Measurements from ENCODE around the gene GUSB.
A peak's percentile ranks its signal among the peaks of the same experiment; 100 is the strongest.
"Not testable (repeated sequence)": the region's sequence is repeated elsewhere in the genome, so short reads cannot be mapped to it uniquely, and the experiment has no call there.

GUSB gene

GRCh38 chr7:66013938-66014337 lies 31.9 kb upstream of the GUSB start:
- TF ChIP-seq EZH2phosphoT487 (IDR thresholded peaks at IDR 0.05; ENCODE audit: borderline replicate concordance, low read length) = no peak
- peak; percentile 36 for TF ChIP-seq CTCF (IDR thresholded peaks at IDR 0.05; ENCODE audit: low read depth, low read length, poor library complexity, severe bottlenecking)
- no peaks in the 10 kb centered on the region for H3K79me2 ChIP-seq (ENCODE audit: control insufficient read depth, low read length)

GRCh38 chr7:66007232-66007631 lies 25.2 kb upstream of the GUSB start:
- no peaks in the 10 kb centered on the region for H3F3A ChIP-seq (ENCODE audit: control insufficient read depth, insufficient read depth)
- H3K4me2 ChIP-seq (ENCODE audit: low read length) = no peak overlapping the region
- no peaks in the 10 kb centered on the region for H3K27me3 ChIP-seq (ENCODE audit: control insufficient read depth, low read length)
- no peaks in the 10 kb centered on the region for H3K79me2 ChIP-seq (ENCODE audit: control insufficient read depth, low read length)
- peaks cover 7% of the 10 kb centered on the region for H3K4me1 ChIP-seq (ENCODE audit: control insufficient read depth, low read length)
- H4K20me1 ChIP-seq (ENCODE audit: control insufficient read depth, insufficient read depth, low read depth, low read length) = no peaks in the 10 kb centered on the region
- no peak overlapping the region for H3K27ac ChIP-seq (ENCODE audit: low read depth, low read length)
- no peaks in the 10 kb centered on the region for H3K36me3 ChIP-seq (ENCODE audit: control insufficient read depth, low read length)
- no peaks in the 10 kb centered on the region for H3K9me3 ChIP-seq (ENCODE audit: control insufficient read depth, insufficient read depth, low read length)
- no peaks in the 10 kb centered on the region for H3K9me2 ChIP-seq (replicated peaks; ENCODE audit: control insufficient read depth, low read length)
- no peak overlapping the region for H3K4me3 ChIP-seq (ENCODE audit: low read length)
- TF ChIP-seq EZH2phosphoT487 (IDR thresholded peaks at IDR 0.05; ENCODE audit: borderline replicate concordance, low read length) (no peak), CTCF (IDR thresholded peaks at IDR 0.05; ENCODE audit: low read depth, low read length, poor library complexity, severe bottlenecking) (no peak)

More at GRCh38 chr7:66013938-66014337, 31.9 kb upstream of the GUSB start:
- H3K9me2 ChIP-seq (replicated peaks; ENCODE audit: control insufficient read depth, low read length) = no peaks in the 10 kb centered on the region
- H4K20me1 ChIP-seq (ENCODE audit: control insufficient read depth, insufficient read depth, low read depth, low read length) = no peaks in the 10 kb centered on the region
- H3K27ac ChIP-seq (ENCODE audit: low read depth, low read length) = no peak overlapping the region
- H3K36me3 ChIP-seq (ENCODE audit: control insufficient read depth, low read length) = no peaks in the 10 kb centered on the region
- H3F3A ChIP-seq (ENCODE audit: control insufficient read depth, insufficient read depth) = no peaks in the 10 kb centered on the region
- H3K27me3 ChIP-seq (ENCODE audit: control insufficient read depth, low read length) = peaks cover 5% of the 10 kb centered on the region; the same call in 1 of the 2 replicates
- no peaks in the 10 kb centered on the region for H3K4me1 ChIP-seq (ENCODE audit: control insufficient read depth, low read length)
- H3K9me3 ChIP-seq (ENCODE audit: control insufficient read depth, insufficient read depth, low read length) = no peaks in the 10 kb centered on the region
- no peak overlapping the region for H3K4me2 ChIP-seq (ENCODE audit: low read length)
- no peak overlapping the region for H3K4me3 ChIP-seq (ENCODE audit: low read length)

GRCh38 chr7:66005115-66005671 lies 23.2 kb upstream of the GUSB start:
- not testable (repeated sequence) for H3K27ac ChIP-seq (ENCODE audit: low read depth, low read length); H3K79me2 ChIP-seq (ENCODE audit: control insufficient read depth, low read length); H3K4me3 ChIP-seq (ENCODE audit: low read length); H3K4me1 ChIP-seq (ENCODE audit: control insufficient read depth, low read length); H3K9me2 ChIP-seq (replicated peaks; ENCODE audit: control insufficient read depth, low read length); H4K20me1 ChIP-seq (ENCODE audit: control insufficient read depth, insufficient read depth, low read depth, low read length); H3K4me2 ChIP-seq (ENCODE audit: low read length); H3K9me3 ChIP-seq (ENCODE audit: control insufficient read depth, insufficient read depth, low read length); H3F3A ChIP-seq (ENCODE audit: control insufficient read depth, insufficient read depth); H3K27me3 ChIP-seq (ENCODE audit: control insufficient read depth, low read length); H3K36me3 ChIP-seq (ENCODE audit: control insufficient read depth, low read length)

GRCh38 chr7:66000823-66001417 lies 18.9 kb upstream of the GUSB start:
- not testable (repeated sequence) for H3K9me3 ChIP-seq (ENCODE audit: control insufficient read depth, insufficient read depth, low read length); H3K79me2 ChIP-seq (ENCODE audit: control insufficient read depth, low read length); H3K36me3 ChIP-seq (ENCODE audit: control insufficient read depth, low read length); H4K20me1 ChIP-seq (ENCODE audit: control insufficient read depth, insufficient read depth, low read depth, low read length); H3K4me2 ChIP-seq (ENCODE audit: low read length); H3K4me3 ChIP-seq (ENCODE audit: low read length); H3K9me2 ChIP-seq (replicated peaks; ENCODE audit: control insufficient read depth, low read length); H3K27me3 ChIP-seq (ENCODE audit: control insufficient read depth, low read length); H3F3A ChIP-seq (ENCODE audit: control insufficient read depth, insufficient read depth); H3K27ac ChIP-seq (ENCODE audit: low read depth, low read length); H3K4me1 ChIP-seq (ENCODE audit: control insufficient read depth, low read length)

GRCh38 chr7:65994984-65995383 lies 13.0 kb upstream of the GUSB start:
- H3K4me1 ChIP-seq (ENCODE audit: control insufficient read depth, low read length); H3K4me3 ChIP-seq (ENCODE audit: low read length); H3K27ac ChIP-seq (ENCODE audit: low read depth, low read length): not testable (repeated sequence)

More at GRCh38 chr7:65994984-65995383, 13.0 kb upstream of the GUSB start:
- H3K27me3 ChIP-seq (ENCODE audit: control insufficient read depth, low read length); H3K9me3 ChIP-seq (ENCODE audit: control insufficient read depth, insufficient read depth, low read length); H3K9me2 ChIP-seq (replicated peaks; ENCODE audit: control insufficient read depth, low read length); H3K36me3 ChIP-seq (ENCODE audit: control insufficient read depth, low read length); H3K4me2 ChIP-seq (ENCODE audit: low read length); H3F3A ChIP-seq (ENCODE audit: control insufficient read depth, insufficient read depth); H3K79me2 ChIP-seq (ENCODE audit: control insufficient read depth, low read length); H4K20me1 ChIP-seq (ENCODE audit: control insufficient read depth, insufficient read depth, low read depth, low read length): not testable (repeated sequence)
